ENCODE results near the gene PDCD11. TPM values are rescaled to one million over a fixed set of nuclear protein-coding genes. Genes with fewer than 3 reads are reported as not detected.

PDCD11 gene
- total RNA-seq, 1 donor from 2014 or later: 25.1 TPM

GRCh38 chr10:103452506-103453230, 56.2 kb downstream of the PDCD11 start:
- no peaks in the 10 kb centered on the region for H3K9me3 ChIP-seq
- intact Hi-C loops (cut with DNase I): no loop called here

GRCh38 chr10:103454026-103454425, 57.6 kb downstream of the PDCD11 start:
- Histone ChIP-seq H3K27me3 (no peaks in the 10 kb centered on the region), H3K4me3 (no peak overlapping the region), H3K36me3 (peaks cover 17% of the 10 kb centered on the region), H3K4me1 (peaks cover 30% of the 10 kb centered on the region), H3K27ac (no peak overlapping the region), H3K9me3 (no peaks in the 10 kb centered on the region)
- DNase-seq (no peak), ATAC-seq (no peak)
- TF ChIP-seq CTCF (IDR thresholded peaks at IDR 0.05): no peak
- intact Hi-C loops (cut with DNase I): no loop called here

More at GRCh38 chr10:103452506-103453230, 56.2 kb downstream of the PDCD11 start:
- peaks cover 30% of the 10 kb centered on the region for H3K36me3 ChIP-seq
- peak overlapping the region; percentile 90 for H3K27ac ChIP-seq
- no peak for TF ChIP-seq CTCF (IDR thresholded peaks at IDR 0.05)
- no peaks in the 10 kb centered on the region for H3K27me3 ChIP-seq
- peak overlapping the region; percentile 90 for H3K4me3 ChIP-seq
- ATAC-seq (no peak), DNase-seq (no peak)
- H3K4me1 ChIP-seq: peaks cover 39% of the 10 kb centered on the region

- H3K27me3 ChIP-seq: no peaks in the 10 kb centered on the region
- intact Hi-C loops (cut with DNase I): no loop called here
- peaks cover 17% of the 10 kb centered on the region for H3K4me1 ChIP-seq
- ATAC-seq: no peak
- H3K27ac ChIP-seq: no peak overlapping the region
- no peak overlapping the region for H3K4me3 ChIP-seq
- no peak for TF ChIP-seq CTCF (IDR thresholded peaks at IDR 0.05)
- H3K36me3 ChIP-seq: peaks cover 5% of the 10 kb centered on the region
- H3K9me3 ChIP-seq: no peaks in the 10 kb centered on the region
- no peak for DNase-seq
These were observed 58.8 kb downstream of the PDCD11 start for GRCh38 chr10:103455235-103455634.

- intact Hi-C loops (cut with DNase I): no loop called here
- H3K4me3 ChIP-seq: no peak overlapping the region
- no peak for DNase-seq
- H3K27ac ChIP-seq: no peak overlapping the region
- TF ChIP-seq CTCF (IDR thresholded peaks at IDR 0.05): no peak
- no peaks in the 10 kb centered on the region for H3K36me3 ChIP-seq
- H3K27me3 ChIP-seq: no peaks in the 10 kb centered on the region
- H3K4me1 ChIP-seq: peaks cover 12% of the 10 kb centered on the region
- no peaks in the 10 kb centered on the region for H3K9me3 ChIP-seq
- no peak for ATAC-seq
These were observed 59.7 kb downstream of the PDCD11 start for GRCh38 chr10:103456074-103456660.

- H3K4me3 ChIP-seq: no peak overlapping the region
- H3K9me3 ChIP-seq: no peaks in the 10 kb centered on the region
- no peaks in the 10 kb centered on the region for H3K27me3 ChIP-seq
- DNase-seq (no peak), ATAC-seq (no peak)
- TF ChIP-seq CTCF (IDR thresholded peaks at IDR 0.05): no peak
- H3K36me3 ChIP-seq: no peaks in the 10 kb centered on the region
- H3K4me1 ChIP-seq: peaks cover 8% of the 10 kb centered on the region
- no peak overlapping the region for H3K27ac ChIP-seq
- intact Hi-C loops (cut with DNase I): no loop called here
These were observed 60.8 kb downstream of the PDCD11 start for GRCh38 chr10:103457176-103457712.

Data from upper lobe of right lung (tissue), 1 donor.